GM18909 (cell line): ENCODE results near the gene KCNQ4.

ENCODE experiments used
- ATAC-seq: cut with Tn5 transposase; IDR thresholded peaks from one replicate; pipeline ENCODE4 v1.9.1; 2021; ENCODE audit warnings: mild to moderate bottlenecking; ENCODE audit not compliant: unreplicated experiment, poor library complexity

Gene KCNQ4

GRCh38 chr1:40793617-40794016, 10.0 kb downstream of the KCNQ4 start:
- no peak for ATAC-seq

DNA sequence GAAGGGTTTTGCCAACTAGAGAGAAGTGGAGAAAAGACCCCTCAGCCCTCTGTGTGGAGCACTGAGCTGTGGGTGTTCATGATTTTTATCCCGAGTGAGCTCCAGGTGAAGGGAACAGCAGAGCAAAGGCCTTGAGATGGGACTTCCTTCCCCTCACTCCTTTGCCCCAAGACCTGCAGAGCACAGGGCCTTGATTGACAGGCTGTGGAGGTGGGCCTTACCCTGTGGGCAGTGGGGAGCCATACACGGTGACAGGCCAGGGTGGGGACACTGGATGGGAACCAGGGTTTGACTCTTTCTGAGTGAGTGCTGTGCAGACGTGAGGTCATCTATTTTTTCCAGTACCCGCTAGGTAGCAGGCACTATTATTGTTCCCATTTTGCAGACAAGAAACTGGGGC, 10.5 kb downstream of the KCNQ4 start:
- ATAC-seq = no peak

- ATAC-seq = no peak
Observed at GRCh38 chr1:40794974-40795715, 11.6 kb downstream of the KCNQ4 start.

DNA sequence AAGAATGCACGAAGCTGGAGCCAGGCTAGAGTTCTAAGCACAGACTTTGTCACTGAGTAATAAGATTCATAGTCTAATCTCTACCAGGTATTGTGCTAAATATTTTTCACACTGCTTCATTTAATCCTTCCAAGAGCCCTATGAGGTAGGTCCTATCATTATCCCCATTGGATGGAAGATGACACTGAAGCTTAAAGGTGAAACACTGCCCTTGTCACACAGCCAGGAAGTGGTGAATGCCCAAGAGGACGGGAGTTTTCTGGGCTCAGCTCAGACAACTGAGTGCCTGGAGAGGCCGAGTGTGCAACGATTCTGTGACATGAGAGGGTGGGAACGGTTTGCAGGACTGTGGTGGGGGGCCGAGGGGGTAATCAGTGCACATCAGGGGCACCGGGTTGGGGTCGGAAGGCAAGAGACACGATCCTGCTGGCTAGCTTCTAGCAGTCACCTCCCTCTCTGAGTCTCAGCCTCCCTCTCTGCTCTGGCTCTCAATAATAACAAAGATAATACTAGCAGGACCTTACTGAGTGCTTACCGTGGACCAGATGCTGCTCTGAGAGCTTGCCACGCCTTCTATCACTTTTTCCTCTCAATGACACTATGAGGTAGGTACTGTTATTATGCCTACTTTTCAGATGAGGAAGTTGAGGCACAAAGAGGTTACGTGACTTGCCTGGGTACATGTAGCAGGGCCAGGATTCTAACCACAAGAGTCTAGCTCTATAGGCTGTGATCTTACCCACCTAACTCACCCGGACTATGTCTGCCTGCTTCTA, 12.4 kb downstream of the KCNQ4 start:
- ATAC-seq = no peak

DNA sequence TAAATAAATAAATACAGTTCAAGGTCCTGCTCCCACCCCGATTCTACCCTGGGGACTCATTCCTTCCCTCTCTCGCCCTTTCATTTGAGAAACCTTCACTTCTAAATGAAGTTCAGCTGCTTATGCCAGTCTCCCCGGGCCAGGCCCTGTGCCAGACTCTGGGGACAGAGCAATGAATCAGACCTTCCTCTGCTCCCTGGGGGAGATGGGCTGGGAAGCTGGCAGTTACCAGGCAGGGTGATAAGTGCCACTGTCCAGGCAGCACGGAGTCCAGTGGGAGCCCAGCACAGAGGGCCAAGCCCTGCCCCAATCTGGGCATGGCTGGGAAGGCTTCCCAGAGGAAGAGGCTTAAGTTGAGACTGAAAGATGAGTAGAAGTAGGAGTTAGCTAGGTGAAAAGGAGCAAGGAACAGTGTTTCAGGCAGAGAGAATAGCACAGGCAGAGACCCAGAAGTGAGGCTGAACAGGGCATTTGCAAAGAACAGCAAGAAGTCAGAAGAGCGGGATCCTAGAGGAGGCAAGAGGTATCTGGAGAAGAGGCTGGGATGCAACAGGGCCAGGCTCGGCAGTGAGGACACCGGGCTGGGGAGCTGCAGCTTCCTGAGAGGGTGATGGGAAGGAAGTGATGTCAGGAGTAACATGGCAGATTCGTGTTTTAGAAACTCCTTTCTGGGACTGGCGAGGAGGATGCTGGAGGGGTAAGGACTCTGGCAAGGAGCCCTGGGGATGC, 13.5 kb downstream of the KCNQ4 start:
- no peak for ATAC-seq

DNA sequence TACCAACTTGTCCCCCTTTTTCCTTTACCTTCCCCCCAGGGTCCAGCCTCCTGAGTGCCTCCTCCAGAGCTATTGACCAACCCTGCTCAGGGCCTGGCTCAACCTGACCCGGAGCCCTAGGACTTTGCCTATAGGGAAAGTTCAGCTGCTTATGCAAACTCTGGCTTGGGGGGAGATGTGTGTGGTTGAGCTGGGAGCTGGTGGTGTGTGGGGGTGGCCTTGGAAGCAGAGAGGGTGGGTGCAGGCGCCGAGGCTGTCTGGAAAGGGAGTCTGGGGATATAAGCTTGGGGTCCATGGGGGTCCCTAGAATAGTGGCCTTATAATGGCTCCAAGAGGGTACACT, 14.1 kb downstream of the KCNQ4 start:
- no peak for ATAC-seq

GRCh38 chr1:40798366-40799281, 15.0 kb downstream of the KCNQ4 start:
- ATAC-seq = no peak

DNA sequence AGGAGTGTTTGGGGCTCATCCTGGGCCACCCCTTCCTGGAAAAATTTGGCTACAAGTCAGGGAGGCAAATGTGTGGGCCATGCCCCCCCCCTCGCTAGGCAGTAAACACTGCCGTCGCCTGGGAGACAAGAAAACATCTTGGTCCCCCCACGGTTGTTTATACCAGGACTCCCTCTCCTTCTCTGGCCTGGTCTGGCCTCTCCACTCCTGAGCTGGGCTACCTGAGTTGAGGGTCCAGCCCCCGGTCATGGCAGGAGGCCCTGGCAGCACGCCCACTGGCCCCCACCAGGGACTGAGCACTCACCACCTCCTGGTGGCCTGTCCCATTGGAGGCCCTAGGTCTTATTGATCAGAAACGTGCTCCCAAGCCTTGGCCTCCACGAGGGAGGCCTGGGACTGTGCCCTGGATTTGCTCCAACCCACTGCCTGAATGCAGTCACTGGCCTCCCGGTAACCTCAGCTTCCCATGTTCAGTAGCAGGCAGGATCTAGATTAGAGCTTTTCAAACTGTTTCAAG, 15.8 kb downstream of the KCNQ4 start:
- ATAC-seq = no peak

DNA sequence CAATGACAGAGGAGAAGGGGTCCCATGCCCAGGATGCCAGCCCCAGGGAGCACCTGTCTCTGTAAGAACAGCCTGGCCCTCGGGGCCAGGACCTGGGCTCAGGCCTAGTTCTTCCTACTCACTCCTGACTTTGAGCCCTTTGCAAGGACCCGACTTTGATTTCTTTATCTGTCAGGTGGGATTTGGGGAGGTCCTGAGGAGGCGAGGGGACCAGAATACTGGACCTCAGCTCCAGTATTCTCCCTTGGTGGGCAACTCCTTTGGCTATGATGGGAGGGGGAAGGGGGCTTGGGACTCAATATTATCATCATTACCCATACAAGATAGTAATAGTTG, 18.1 kb downstream of the KCNQ4 start:
- ATAC-seq = no peak

DNA sequence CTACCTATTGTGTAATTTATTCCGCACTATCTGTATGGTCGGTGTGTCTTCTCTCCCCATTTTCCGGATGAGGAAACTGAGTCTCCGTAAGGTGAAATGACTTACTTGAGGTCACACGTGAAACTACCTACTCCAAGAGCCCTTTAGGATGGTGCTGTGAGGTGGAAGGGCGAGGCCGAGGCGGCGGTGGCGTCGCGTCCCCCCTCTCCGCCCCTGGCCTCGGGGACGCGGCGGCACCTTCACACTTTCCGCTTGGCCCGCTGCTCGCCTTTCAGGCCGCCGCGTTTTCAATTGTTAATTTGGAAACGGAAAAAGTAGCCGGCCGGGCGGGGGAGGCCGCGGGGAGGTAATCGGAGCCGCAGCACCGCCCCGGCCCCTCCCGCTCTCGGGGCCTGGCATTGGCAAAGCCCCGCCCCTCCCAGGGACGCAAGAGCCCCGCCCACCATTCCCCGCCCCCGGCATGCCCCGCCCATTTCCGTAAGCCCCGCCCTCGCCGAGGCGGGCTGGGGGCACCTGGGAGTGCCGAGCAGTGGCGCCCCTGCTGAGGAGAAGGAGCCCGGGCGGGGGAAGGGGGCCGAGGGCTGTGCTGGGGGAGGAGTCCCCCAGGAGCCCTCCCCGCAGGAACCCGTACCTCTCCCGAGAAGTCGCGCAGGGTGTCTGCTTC, 18.6 kb downstream of the KCNQ4 start:
- no peak for ATAC-seq

DNA sequence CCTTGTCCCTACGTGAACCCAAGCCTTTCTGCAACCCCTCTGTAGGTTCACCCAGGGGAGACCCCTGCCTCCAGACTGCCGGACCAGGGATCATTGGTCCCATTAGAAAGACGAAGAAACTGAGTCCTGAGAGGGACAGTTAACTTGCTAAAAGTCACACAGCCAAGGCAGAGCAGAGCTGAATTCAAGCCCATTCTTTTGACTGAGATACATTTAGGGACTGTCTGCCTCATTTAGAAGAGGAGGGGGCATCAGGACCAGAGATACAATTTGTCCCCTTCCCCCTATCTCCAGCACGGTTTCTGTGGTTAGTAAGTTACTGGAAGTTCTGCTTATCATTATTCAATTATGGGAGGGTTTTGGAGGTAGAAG, 19.1 kb downstream of the KCNQ4 start:
- ATAC-seq = no peak

DNA sequence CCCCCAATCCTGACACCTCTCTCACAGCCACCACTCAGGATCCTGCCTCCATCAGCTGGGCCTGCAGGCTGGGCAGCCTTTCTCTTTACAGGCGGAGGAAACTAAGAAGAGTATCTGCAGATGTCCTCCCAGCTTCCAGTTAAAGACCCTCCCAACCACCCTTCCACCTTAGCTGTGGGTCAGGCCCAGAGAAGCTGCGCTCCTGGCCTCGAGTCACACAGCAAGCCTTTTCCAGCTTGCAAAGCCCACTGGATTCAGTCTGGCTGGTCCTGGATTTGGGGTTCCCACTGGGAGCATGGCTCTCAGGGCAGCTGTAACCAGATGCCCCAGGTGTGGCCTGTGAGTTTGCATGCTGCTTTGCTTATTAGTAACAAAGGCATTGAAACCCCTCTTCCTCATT, 19.9 kb downstream of the KCNQ4 start:
- ATAC-seq = no peak

DNA sequence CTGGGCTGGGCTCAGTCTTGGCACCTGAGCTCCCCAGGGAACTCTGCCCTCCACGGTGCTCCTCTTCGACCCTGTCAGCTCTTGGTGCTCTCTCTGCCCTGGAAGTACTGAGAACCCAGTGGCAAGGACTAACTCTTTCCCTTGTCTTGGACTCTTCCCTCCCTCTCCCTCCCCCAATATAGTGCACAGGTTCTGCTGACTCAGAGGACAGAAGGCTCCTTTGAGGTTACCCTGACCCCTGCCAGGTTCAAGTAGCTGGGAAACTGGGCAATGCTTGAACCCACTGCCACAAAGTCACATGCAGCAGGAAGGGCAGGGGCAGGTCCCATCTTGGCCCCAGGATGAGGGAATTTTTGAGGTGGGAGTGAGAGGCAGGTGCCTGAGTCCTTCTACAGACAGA, 20.3 kb downstream of the KCNQ4 start:
- no peak for ATAC-seq

- ATAC-seq = no peak
Observed at GRCh38 chr1:40806240-40806639, 22.7 kb downstream of the KCNQ4 start.

GRCh38 chr1:40806731-40807695, 23.4 kb downstream of the KCNQ4 start:
- ATAC-seq = no peak

GRCh38 chr1:40808002-40808401, 24.4 kb downstream of the KCNQ4 start:
- ATAC-seq = no peak

GRCh38 chr1:40808444-40808843, 24.9 kb downstream of the KCNQ4 start:
- ATAC-seq = no peak

DNA sequence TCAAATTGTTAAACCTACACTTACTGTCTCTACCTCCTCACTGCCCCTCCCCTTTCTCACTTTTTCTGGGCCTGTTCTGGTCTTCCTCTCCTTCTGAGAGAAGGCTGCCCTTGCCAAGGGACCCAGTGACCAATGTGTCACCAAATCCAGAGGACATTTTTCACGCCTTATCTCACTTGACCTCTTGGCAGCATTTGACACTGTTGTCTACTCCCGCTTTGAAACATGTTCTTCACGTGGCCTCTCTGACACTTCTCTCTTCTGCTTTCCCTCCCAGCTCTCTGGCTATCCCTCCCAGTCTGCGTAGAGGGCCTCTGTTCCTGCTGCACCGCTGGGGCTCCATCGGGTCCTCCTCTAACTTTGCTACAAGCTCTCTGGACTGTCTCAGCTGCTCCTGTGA, 25.3 kb downstream of the KCNQ4 start:
- no peak for ATAC-seq

DNA sequence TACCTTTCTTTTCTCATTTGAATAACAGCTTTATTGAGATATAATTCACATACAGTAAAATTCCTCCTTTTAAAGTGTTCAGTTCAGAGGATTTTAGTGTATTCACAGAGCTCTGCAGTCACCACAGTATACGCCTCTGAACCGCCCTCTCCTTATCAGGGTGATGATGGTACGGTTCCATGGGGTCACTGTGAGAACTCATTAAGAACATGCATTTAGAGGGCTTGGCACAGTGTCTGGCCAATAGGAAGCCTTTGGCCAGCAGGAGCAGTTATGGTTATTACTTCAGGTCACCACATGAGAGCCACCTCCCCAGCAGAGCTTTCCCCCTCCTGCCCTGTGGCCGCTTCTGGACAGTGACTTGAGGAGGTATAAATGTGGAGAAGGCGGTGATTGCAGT, 27.3 kb downstream of the KCNQ4 start:
- ATAC-seq = no peak
